ENCODE results near the gene GMCL1.

Gene GMCL1

GRCh38 chr2:69786052-69786560 lies 43.4 kb upstream of the GMCL1 start:
- no peaks in the 10 kb centered on the region for H3K9me3 ChIP-seq (ENCODE audit: control insufficient read depth, insufficient read depth, low read length)
- H3K4me2 ChIP-seq (ENCODE audit: low read length) = no peak overlapping the region
- TF ChIP-seq EZH2phosphoT487 (IDR thresholded peaks at IDR 0.05; ENCODE audit: borderline replicate concordance, low read length) = no peak
- no peak for TF ChIP-seq CTCF (IDR thresholded peaks at IDR 0.05; ENCODE audit: low read depth, low read length, poor library complexity, severe bottlenecking)
- peaks cover 9% of the 10 kb centered on the region; the same call in 1 of the 2 replicates for H3F3A ChIP-seq (ENCODE audit: control insufficient read depth, insufficient read depth)
- no peaks in the 10 kb centered on the region for H3K79me2 ChIP-seq (ENCODE audit: control insufficient read depth, low read length)
- 0 out of 2 replicates have a peak overlapping the region, but pooled peaks have one; percentile 14 for H3K27ac ChIP-seq (ENCODE audit: low read depth, low read length)
- H4K20me1 ChIP-seq (ENCODE audit: control insufficient read depth, insufficient read depth, low read depth, low read length) = no peaks in the 10 kb centered on the region
- no peaks in the 10 kb centered on the region for H3K27me3 ChIP-seq (ENCODE audit: control insufficient read depth, low read length)
- no peak overlapping the region for H3K4me3 ChIP-seq (ENCODE audit: low read length)
- peaks cover 58% of the 10 kb centered on the region for H3K4me1 ChIP-seq (ENCODE audit: control insufficient read depth, low read length)
- H3K9me2 ChIP-seq (replicated peaks; ENCODE audit: control insufficient read depth, low read length) = no peaks in the 10 kb centered on the region
- no peaks in the 10 kb centered on the region for H3K36me3 ChIP-seq (ENCODE audit: control insufficient read depth, low read length)

GRCh38 chr2:69789175-69789721 lies 40.2 kb upstream of the GMCL1 start:
- peak overlapping the region; percentile 57 for H3K27ac ChIP-seq (ENCODE audit: low read depth, low read length)
- no peak for TF ChIP-seq EZH2phosphoT487 (IDR thresholded peaks at IDR 0.05; ENCODE audit: borderline replicate concordance, low read length)
- TF ChIP-seq CTCF (IDR thresholded peaks at IDR 0.05; ENCODE audit: low read depth, low read length, poor library complexity, severe bottlenecking) = no peak
- peaks cover 56% of the 10 kb centered on the region for H3K4me1 ChIP-seq (ENCODE audit: control insufficient read depth, low read length)

GRCh38 chr2:69789772-69790600 lies 39.5 kb upstream of the GMCL1 start:
- Histone ChIP-seq H3K9me3 (ENCODE audit: control insufficient read depth, insufficient read depth, low read length) (no peaks in the 10 kb centered on the region), H3K4me3 (ENCODE audit: low read length) (peak overlapping the region; percentile 68), H3K27ac (ENCODE audit: low read depth, low read length) (peak overlapping the region; percentile 57), H3K36me3 (ENCODE audit: control insufficient read depth, low read length) (no peaks in the 10 kb centered on the region), H3F3A (ENCODE audit: control insufficient read depth, insufficient read depth) (peaks cover 11% of the 10 kb centered on the region; the same call in 1 of the 2 replicates), H3K27me3 (ENCODE audit: control insufficient read depth, low read length) (no peaks in the 10 kb centered on the region), H4K20me1 (ENCODE audit: control insufficient read depth, insufficient read depth, low read depth, low read length) (no peaks in the 10 kb centered on the region), H3K79me2 (ENCODE audit: control insufficient read depth, low read length) (no peaks in the 10 kb centered on the region), H3K4me2 (ENCODE audit: low read length) (peak overlapping the region; percentile 92), H3K9me2 (replicated peaks; ENCODE audit: control insufficient read depth, low read length) (no peaks in the 10 kb centered on the region), H3K4me1 (ENCODE audit: control insufficient read depth, low read length) (peaks cover 56% of the 10 kb centered on the region)
- TF ChIP-seq CTCF (IDR thresholded peaks at IDR 0.05; ENCODE audit: low read depth, low read length, poor library complexity, severe bottlenecking) (no peak), EZH2phosphoT487 (IDR thresholded peaks at IDR 0.05; ENCODE audit: borderline replicate concordance, low read length) (no peak)

More at GRCh38 chr2:69789175-69789721, 40.2 kb upstream of the GMCL1 start:
- Histone ChIP-seq H3K9me3 (ENCODE audit: control insufficient read depth, insufficient read depth, low read length) (no peaks in the 10 kb centered on the region), H3K27me3 (ENCODE audit: control insufficient read depth, low read length) (no peaks in the 10 kb centered on the region), H3F3A (ENCODE audit: control insufficient read depth, insufficient read depth) (peaks cover 11% of the 10 kb centered on the region; the same call in 1 of the 2 replicates), H4K20me1 (ENCODE audit: control insufficient read depth, insufficient read depth, low read depth, low read length) (no peaks in the 10 kb centered on the region), H3K36me3 (ENCODE audit: control insufficient read depth, low read length) (no peaks in the 10 kb centered on the region), H3K4me3 (ENCODE audit: low read length) (peak overlapping the region; percentile 68), H3K9me2 (replicated peaks; ENCODE audit: control insufficient read depth, low read length) (no peaks in the 10 kb centered on the region), H3K79me2 (ENCODE audit: control insufficient read depth, low read length) (no peaks in the 10 kb centered on the region), H3K4me2 (ENCODE audit: low read length) (peak overlapping the region; percentile 92)

Measured in DOHH2 (cell line).